ENCODE results near the gene MRPS31.

The MRPS31 gene

DNA sequence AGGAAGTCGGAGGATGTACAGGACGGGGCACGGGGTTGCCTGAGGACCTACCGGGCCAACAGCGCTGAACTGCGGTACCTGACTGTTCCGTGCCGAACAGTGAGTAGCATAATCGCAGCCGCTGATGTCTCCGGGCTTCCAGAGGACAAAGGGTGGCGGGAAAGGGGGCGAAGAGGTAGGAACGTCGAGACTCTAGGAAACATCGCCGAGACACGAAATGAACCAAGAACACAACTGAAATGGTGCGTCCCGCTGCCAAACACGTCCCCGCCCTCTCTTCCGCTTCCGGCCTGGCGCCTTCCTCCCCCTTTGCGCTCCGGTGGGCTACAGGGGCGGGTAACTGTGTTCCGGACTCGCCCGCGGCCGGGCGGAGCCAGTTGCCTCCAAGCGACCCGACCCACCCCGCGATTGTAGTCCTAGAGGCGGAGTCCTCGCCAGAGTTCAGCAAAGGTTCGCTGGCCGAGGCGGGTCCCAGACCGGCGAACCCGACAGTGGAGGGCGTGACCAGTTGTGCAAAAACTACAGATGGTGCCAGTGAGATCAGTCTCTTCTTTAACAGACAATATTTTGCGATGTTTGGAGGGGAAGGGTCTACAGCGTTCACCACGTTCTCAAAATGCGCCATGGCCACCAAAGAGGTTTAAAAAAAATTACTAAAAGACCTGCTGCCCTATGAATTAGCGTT, at the start of gene MRPS31:
Gene MRPS31 (minus strand): TSS at position 257 of the 685 bp plus-strand sequence. CDS start 54 bp downstream, at position 203.
- peak; percentile 79 for DNase-seq

DNA sequence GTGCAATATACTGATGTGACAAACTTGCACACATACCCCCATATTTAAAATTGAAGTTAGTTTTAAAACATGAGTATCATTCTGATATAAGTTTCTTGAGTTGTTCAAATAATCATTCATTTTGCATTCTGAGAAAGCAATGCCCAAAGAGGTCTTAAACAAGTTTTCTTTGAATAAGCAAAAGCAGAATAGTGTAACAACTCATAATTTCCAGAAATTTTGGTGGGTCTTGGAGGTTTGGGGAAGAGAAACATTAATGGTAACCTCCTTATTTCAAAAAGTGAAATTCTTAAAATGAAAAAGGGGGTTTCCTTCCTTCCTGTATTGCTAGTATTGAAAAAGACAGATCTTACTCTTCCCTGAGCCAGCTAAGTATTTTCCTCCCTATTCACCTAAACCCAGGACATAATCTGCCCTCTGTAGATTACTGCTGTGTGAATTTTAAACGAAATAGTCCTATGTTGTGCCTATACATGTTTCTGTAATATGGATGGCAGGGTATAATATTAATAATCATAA, 48.9 kb upstream of the MRPS31 start:
- no peak for DNase-seq

DNA sequence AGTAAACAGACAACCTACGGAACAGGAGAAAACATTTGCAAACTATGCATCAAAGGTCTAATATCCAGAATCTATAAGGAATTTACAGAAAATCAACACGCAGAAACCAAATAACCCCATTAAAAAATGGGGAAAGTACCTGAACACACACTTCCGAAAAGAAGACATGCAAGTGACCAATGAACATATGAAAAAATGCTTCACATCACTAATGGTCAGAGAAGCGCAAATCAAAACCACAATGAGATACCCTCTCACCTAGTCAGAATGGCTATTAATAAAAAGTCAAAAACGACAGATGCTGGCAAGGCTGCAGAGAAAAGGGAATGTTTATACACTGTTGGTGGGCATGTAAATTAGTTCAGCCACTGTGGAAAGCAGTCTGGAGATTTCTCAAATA, 47.9 kb upstream of the MRPS31 start:
- no peak for DNase-seq

DNA sequence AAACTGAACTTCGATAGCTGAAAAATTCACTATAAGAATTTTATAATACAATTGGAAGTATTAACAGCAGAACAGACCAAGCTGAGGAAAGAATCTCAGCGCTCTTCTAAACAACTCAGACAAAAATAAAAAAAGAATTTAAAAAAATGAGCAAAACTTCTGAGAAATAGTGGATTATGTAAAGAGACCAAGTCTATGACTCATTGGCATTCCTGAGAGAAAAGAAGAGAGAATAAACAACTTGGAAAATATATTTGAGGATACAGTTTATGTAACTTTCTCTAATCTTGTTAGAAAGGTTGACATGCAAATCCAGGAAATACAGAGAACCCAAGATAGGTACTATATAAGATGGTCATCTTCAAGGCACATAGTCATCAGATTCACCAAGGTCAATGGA, 43.8 kb upstream of the MRPS31 start:
- DNase-seq, result no peak

DNA sequence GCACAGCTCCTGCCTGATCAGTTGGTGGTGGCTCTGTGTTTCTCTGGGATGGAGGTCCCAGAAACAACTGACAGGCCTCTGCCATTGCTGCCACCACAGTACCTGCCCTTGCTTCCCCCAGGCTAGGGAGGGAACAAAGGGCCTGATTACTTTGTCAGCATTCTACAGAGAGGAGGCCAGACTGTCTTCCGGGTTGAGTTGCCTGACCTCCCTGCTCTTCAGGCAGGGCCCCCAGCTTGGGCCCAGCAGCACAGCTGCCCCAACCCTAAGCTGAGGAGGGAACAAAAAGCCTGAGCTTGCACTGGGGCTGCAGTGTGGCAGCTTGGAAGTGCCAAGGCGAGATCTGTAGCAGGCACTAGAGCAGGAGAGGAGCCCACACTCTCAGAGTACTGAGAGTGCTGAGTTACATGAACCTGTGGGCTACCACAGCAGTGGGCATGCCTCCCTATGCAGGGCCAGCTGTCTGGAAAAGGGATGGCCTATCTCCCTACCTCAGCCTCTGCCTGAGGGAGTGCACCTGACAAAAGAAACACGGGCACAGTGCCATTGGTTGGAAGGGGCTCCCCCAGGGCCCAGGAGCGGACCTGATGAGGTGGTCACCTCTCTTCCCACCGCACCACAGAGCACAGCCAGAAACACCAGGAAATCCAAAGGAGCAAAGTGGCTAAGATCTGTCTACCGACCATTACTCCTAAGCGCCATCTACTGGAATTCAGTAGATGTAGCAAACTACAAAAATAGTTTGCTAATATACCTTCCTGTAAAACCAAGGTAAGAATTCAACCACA, 42.9 kb upstream of the MRPS31 start:
- DNase-seq, result no peak

DNA sequence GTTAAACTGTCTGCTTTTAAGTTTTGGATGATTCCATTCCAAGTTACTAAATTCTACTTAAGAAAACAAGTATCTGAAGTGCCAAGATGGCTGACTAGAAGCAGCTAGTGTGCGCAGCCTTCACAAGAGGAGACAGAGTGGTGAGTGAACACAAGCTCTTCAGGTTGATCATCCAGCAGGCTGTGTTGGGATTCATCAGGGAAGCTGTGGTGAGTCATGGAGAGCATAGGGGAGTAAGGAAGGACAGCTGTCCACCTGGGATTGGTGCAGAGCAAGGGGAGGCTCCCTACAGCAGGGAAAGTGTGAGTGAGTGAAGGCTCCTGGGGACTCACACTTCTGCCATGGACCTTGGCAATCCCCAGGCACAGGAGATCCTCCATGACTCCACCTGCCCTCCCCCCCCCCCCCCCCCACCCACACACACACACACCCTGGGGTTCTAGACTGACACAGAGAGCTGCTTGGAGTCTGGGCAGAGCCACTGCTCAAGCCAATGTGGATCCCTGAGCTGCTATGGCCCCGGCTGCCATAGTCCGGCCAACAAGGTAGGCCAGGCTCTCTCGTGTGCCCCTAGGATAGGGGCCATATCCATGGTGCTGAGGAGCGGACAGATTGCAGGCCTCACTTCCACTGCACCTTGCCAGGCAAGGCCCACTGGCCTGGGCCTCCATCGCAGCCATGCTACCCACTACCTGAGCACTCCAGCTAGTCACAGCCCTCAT, 41.9 kb upstream of the MRPS31 start:
- no peak for DNase-seq

DNA sequence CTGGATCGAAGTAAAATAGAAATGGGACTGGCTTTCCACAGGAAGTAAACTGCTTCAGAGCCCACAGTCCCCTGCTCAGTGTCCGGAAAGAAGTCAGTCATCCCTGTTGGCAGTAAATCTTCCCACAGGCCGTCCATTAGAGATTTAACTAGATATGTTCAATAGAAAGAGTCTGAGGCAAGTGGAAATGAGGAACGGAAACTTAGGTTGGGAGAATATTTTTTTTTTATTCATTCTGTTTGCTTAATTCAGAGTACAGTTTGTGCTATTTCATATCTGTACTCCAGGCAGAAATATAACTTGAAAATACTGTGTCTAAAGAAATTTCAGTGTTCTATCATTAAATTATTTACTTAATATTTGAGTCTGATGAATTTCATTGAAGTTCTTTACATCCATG, 41.1 kb upstream of the MRPS31 start:
- no peak for DNase-seq

DNA sequence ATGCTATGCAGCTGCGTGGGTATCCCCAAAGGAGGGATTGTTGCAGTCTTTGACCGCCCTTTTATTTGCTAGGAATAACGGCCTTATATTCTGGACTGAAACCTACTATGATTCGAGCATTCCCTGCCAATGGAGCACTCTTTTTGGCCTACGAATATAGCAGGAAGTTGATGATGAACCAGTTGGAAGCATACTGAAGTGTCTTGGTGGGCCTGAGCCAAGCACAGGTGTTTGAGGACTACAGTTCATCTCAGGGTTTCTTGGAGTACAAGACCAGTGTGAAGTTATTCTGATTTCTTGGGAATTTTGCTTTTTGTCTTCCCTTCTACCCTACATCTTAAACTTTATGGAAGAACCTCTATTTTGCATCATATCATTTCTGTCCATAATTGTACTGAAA, 38.5 kb upstream of the MRPS31 start:
- no peak for DNase-seq

DNA sequence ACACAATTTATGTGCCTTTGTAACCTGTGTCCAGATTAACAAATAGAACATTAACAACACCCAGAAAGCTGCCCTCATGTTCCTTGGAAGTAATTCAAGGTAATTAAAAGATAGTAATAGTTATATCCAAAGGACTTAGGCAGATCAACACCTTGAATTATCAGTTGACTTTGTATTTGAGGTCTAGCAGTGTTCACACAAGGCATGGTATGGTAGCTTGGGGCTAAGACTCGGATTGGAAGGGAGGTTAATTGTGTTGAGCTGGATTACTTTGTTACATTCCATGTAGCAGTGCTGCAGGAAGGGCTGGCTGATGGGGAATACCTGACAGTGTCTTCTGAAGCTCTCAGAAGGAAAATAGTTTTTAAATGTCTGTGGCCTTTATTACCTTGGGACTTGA, 35.3 kb upstream of the MRPS31 start:
- DNase-seq, result no peak

DNA sequence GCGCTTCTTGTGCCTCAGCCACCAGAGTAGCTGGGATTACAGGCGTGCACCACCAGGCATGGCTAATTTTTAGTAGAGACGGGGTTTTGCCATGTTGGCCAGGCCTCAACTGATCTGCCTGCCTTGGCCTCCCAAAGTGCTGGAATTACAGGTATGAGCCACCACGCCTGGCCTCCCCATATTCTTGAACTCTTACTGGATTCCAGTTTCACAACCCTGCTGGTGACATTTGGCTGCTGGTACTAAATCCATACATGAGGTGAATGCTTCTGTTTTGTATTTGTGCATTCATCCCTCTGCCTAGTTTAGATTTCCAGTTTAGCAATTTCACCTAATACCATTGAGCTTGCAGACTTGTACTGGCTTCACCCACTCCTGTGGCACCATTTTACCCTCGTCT, 32.3 kb upstream of the MRPS31 start:
- DNase-seq, result no peak

DNA sequence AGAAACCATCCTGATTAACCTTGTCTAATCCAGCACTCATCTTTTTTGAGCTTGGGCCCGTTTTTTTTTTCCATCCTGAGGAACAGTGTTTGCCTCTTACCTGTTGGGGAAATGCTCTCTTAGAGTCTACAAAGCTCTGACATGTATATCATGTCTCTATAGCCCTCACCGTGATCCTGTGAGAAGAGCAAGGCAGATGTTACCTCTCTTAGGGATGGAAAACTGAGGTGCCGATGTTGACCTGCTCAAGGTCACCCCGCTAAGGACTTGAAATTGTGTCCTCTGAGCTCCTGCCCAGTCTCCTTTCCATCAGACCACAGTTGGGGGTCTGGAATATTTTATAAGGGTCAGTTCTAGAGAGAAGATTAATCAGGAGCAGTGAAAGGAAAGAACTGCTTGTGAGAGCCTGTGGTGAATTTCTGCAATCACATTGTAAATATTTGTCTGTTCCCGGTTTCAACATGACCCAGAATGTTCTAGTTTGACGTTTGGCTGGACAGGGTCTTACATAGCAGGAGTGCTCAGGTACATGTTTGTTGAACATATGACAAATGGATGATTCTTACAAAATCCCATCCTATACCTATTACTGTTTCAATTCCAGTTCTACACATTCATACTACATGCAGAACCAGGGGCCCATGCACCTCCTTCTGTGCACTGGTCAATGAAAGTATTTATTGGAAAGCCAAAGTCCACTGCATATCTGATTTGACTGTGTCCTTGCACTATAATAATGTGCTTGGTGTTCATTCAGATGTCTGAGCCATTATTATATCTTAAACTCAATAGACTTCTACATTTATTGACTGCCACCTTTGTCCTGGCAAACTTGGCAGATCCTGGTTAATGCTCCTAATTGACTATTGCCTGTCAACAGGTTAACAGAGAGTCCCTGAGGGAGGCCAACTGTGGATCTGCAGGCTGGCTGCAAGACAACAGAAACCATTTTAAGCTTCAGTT, 30.5 kb upstream of the MRPS31 start:
- no peak for DNase-seq

DNA sequence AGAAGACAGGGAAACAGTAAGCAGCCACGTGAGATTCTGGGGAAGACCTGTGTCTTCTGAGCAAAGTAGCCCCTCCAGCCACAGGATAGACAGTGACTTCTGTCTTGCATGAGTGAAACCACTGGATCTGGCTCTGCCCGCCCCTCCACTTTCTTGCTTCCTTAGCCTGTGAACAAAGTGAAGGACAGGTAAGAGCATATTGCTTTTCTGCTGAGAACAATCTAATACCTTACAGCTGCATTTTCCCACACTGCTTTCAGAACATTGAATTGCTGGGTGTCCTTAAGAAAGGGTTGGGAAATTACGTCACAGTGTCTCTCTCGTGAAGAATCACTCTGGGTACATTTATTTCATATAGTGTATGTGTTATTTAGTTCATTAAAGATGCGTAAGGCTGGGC, 29.6 kb upstream of the MRPS31 start:
- no peak for DNase-seq

DNA sequence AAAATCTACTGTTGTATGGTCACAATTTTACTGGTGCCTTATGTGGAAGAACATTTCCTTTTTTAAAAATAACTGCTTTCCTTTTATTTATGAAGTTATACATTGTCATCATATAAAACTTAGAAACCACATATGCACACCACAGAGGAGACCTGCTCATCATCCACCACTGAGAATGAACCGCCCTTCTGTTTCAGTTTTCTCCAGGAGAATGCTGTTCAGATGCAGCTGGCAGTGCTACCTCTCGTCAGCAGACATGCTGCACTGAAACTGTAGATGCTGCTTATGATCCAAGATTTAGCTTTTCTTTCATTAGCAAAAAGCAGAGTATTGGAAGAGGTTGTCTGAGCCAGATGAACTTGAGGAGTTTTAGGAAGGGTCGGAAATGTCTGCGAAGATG, 28.5 kb upstream of the MRPS31 start:
- DNase-seq, result no peak

DNA sequence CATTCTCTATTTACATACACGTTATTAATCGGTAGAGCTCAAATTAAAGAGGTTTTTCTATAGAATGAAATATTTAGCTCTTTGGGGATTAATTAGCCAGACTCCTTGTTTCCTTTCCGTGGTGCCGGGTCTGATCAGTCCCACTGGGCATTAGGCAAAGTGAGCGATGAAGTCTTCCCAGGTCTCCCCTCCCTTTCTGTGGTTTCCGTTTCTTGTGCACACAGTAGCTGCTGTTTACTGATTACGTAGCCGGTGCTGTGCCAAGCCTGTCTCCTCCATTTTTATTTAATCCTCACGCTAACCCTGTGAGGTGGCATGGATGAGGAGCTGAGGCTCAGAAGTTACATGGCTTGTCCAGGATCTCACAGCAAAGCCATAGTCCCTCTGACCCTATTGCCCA, 27.4 kb upstream of the MRPS31 start:
- no peak for DNase-seq

DNA sequence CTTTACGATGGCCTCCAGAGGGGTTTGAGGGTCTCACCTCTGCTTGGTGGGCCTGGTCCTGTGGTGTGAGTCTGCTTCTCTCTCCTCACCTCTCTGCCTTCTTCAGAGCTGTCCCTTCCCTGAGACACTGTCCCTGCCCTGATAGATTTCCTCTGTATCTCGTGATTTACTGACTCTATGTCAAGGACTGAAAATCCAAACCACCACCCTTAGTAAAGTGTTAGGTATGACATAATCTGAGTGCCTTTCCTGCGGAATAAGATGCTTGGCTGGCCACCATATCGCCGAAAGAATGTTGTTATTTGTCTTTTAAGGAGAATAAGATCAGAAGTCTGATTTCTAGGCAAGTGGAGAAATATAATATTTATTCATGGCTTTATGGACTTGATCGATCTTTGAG, 25.7 kb upstream of the MRPS31 start:
- no peak for DNase-seq

DNA sequence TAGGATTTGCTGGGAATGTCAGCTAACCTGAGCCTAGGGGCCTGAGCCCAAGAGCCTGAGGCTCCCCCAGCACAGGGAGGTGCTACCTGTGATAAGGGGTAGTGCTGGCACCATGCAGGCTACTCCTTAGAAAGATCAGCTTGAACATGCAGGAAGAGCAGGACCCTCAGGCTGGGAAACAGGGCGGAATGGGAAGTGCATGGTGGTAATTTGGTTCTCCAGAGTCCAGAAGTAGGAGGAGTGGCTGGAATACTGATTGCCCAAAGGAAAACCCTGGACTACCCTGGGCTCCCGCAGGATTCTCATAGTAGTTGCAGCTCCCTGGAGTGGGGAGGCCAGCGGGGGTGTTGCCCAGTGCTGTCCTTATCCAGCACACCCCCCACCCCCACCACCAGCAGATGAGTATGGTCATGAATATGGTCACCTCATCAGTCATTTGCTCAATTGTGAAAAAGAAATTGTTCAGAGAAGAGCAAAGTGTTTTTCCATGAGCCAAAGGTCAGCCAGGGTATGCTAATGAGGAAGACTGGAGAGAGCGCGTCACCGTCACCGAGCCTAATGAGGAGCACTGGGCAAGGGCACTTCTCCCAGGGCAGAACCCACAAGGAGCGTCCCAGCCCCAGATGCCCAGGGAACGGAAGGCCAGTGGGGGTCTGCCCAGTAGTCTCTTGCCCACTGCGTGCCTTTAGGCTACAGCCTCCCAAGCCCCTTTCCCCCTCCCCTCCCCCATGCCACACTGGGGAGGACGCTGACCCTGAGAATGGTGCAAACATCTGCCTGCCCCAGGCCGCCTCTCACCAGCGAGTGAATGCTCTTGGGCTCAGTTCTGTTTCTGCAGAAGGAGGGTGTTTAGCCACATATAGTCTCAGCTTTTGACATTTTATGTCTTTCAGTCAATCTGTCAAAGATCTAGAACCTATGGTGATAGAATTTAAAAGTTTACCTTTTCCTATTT, 23.7 kb upstream of the MRPS31 start:
- DNase-seq, result no peak

DNA sequence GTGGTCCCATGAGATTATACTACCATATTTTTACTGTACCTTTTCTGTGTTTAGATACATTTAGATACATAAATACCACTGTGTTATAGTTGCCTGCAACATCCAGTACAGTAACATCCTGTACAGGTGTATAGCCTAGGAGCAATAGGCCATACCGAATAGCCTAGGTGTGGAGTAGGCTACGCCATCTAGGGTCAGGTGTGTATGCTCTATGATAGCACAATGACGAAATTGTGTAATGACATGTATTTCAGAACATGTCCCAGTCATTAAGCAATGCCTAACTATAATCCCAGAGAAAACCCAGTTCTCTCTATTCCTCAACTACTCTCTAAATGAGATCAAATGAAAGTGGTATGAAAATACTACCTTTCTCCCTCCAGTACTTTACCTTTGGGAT, 22.3 kb upstream of the MRPS31 start:
- no peak for DNase-seq

DNA sequence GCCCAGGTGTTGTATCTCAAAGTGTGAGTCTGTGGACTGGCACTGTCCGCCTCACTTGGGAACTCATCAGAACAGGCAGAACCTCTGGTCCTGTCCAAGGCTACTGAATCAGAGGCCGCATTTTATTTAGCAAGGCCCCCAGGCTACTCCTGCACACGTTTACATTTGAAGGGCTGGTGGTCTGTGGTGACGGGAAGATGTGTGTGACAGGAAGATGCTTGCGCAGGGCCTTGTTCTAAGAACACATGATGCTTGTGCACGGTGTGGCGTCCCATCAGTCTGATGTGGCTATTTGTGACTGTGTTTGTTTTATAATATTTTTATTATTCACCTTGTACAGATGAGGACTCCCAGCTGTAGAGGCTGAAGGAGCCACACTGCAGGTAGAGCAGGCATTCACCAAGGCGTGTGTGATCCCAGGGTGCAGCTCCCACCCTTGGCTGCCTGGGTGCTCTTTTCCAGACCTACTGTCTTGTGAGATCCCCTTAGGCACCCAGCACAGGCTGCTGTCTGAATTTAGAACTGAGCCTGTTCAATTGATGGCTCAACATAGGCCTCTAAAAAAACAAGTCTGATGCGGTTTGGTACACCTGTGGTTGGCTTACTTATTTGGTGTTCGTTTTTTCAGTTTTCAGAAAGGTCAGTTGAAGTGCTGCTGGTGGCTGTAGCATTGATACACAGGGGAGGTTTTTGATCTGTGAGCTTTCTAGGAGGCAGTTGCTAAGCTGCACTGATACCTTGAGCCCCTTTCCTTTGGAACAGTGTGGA, 21.5 kb upstream of the MRPS31 start:
- DNase-seq, result no peak

DNA sequence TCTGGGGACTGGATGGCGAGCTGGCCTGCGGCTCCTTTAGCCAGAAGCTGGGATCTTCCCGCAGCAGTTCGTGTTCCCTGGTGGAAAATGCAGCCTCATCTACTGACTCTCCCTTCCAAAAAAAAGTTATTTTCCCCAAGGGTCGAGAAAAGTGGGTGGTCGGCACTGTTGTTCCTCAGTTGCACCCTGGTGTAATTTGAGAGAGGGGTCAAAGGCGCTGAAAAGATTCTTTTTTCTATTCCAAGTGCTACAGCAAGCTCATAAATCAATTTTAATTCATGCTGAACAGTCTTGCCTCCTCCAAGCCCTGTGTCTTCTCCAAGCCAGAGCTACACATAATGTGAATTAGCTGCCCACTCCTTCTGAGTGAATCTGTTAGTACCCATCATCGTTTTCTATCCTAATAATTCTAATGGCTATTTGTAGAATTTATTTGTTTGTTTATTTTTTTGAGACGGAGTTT, 19.2 kb upstream of the MRPS31 start:
- no peak for DNase-seq
